CD4-positive, alpha-beta T cell treated with Interleukin-21 for 1 hour (primary cell): Measurements from ENCODE around the gene FUT9.

Source experiments
- DNase-seq: peaks from one replicate; pipeline ENCODE4 v3.0.0-alpha.2; 2020

The FUT9 gene

DNA sequence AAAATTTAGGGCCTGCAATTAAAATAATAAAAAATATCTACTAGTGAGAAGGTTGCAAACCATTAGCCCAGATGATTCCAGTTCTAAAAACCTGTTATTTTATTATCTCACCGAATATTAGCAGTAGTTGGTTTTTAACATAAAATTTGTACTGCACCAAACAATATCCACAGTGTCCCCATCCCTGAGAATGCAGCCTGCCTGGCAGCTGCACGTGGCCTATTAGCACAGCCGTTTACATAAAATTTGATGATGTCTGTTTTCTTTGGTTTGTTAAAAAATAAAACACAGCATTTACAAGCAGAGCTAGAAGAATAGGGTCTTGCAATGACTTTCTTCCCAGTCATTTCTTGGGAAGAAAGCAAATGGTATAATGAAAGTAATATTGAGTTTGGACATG is 58.2 kb downstream of the FUT9 start:
- no peak for DNase-seq

DNA sequence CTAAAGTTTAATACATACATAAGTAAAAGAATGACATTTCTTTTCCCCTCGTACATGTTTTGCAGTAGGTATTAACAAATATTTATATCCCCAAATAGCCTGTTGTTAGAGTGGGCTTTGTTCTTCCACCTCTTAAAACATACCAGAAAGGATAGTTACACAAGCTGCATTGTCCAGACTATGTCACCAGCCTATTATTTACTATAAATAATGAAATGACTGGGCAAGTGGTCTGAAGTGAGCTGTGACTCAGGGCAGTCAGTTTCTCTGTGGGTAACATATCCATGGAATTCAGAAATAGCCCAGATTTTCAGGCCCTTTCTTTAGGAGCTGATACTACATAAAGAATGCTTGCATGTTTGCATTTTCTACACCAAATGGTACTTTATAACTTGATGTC is 60.1 kb downstream of the FUT9 start:
- no peak for DNase-seq

DNA sequence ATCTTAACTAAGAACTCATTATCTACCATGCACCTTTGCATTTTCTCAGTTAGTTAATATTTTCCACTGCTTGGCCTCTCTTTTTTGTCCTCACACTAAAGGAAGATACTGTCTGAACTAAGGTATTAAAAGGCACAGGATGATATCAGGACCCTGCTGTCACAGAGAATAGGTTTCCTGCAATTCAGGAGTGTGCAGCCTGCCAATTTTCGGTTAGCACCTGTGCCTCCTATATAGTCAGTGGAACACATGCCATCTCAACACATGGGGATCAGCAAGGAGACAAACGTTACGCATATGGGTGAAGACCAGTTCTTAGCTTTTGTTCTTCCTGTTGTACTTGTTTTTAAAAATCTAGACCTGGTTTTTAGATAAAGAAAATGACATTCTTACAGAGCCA is 71.0 kb downstream of the FUT9 start:
- DNase-seq: no peak

DNA sequence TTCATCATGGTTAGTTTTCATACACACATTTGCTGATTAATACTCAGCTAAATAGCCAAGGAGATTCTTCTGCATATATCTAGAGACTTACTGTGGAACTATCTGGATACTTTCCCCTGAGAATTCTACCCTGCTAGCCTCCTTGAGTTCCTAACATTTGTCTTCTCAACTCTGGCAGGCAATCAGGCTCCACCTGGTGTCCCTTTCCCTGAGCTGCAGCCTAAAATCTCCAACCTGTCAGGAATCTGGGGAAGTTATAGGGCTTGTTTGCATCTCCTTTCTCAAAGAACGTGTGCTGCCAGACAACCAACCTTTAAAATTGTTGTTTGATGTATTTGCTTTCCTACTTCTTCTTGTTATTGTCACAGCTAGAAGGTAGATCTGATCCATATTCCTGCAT is 73.4 kb downstream of the FUT9 start:
- no peak for DNase-seq

DNA sequence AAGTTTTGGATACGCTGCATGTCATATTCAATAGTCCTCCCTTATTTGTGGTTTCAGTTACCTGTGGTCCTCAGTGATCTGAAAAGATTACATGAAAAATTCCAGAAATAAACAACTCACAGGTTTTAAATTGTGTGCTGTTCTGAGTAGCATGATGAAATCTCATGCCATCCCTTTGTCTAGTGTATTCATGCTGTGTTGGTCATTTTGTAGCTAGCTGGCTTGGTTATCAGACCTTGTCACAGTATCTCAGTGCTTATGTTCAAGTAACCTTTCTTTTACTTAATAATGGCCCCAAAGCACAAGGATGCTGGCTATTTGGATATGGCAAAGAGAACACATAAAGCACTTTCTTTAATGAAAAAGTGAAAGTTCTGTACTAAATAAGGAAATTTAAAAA is 78.3 kb downstream of the FUT9 start:
- DNase-seq: no peak

DNA sequence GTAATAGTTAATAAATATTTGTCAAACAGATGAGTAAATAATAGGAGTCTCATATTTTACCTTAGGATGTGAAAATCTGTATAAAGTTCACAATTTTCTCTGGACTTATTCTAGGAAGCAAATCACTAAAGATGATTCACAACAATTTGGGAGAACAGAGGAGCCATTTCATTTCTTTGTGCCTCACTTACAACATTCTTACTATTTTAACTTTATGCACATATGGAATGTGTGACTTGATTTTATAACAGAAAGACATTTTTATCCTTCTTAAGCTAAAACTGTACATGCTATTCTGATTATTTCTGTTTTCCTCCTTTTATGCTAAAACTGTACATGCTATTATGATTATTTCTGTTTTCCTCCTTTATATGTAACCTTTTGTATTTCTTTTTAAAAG is 83.3 kb downstream of the FUT9 start:
- DNase-seq: no peak

DNA sequence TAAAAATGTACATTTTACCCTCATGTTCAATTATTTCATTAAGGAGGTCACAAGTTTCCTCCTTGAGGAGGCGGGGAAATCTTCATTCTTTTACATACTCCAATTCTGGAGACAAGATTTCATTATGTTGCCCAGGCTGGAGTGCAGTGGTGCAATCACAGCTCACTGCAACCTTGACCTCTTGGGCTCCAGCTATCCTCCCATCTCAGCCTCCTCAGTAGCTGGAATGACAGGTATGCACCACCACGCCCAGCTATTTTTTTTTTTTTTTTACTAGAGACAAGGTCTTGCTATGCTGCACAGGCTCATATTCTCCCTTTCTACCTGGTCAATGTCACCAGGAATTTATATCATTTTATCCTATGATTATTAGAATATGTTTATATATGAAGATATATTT is 85.8 kb downstream of the FUT9 start:
- DNase-seq: no peak

DNA sequence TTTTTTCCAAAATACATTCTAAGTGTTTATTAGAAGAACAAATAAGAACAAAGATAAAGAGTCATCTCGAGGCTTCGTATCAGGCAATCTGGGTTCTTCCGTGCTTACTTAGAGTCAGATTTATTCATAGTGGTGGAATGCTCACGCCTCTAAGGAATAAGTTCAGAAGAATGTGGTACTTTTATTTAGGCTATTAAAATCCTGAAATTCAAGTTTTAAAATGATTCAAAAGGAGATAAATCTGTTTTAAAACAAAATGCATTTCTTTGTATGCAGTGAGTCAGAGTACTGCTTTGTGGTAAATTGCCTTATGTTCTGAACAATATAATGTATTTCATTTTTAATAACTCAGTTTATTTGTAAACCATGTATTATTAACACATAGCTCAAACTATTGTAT is 89.1 kb downstream of the FUT9 start:
- DNase-seq: no peak

DNA sequence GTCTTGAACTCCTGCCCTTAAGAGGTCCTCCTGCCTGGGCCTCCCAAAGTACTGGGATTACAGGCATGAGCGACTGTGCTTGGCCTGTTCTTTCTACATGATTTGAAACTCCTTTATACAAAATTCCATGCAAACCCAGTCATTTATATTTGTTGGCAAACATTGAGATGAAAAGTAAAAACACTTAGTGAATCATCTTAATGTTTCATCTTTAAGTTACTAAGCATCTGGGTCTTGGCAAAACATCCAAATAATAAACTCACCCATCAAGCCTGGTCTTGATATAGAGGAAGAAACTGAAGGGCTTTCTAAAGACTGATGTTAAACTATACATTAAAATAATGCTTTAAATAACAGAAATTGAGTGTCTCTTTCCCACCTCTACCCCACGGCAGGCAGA is 95.1 kb downstream of the FUT9 start:
- no peak for DNase-seq

DNA sequence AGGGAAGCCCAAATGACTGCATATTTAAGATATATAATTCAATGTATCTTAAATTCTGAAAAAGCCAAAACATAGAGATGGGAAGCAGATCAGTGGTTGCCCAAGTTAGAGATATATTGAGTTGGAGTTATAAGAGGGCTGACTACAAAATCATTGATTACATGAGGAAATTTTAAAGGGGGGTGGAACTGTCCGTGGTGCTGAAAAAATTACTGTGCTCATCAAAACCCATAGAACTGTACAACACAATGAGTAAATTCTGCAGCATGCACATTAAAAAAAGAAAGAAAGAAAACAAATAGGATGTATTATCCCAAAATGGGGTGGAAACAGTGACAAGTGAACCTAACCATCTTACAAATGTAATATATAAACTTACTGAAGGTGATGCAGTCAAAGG is 100.9 kb downstream of the FUT9 start:
- no peak for DNase-seq

DNA sequence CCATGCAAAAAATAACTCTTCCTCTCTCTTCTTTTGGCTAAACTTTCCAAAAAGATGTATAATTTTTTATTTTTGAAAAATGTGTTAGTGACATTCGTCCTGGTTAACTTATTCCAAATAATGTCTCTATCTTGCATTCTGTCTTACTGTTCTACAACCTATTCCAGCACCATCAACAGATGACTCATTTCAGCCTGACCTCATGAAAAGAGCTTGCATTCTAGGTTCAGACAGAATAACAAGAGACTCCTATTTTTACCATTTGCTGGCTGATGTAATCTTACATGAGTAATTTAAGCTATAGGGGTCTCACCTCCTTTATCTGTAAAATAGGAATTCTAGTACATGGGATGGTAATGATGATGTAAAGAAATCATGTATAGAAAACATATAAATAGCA is 109.0 kb downstream of the FUT9 start:
- no peak for DNase-seq

DNA sequence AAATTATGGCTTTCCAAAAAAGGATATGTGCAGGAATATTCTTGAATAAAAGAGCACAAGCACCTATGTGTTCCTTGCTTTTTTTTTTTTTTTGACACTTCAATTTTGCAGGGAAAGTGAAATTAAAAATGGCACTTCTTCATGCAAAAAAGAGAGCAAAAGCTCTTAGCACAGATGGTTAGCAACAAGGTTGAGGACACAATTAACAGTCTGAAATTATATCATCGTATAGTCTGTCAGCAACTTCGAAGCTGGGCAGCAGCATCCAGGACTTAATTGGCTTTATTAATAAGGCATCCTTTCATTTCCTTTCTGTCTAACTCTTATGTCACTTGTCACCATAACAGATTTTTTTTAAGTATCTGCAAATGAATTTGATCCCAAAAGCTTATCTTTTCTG is 122.6 kb downstream of the FUT9 start:
- DNase-seq: no peak

DNA sequence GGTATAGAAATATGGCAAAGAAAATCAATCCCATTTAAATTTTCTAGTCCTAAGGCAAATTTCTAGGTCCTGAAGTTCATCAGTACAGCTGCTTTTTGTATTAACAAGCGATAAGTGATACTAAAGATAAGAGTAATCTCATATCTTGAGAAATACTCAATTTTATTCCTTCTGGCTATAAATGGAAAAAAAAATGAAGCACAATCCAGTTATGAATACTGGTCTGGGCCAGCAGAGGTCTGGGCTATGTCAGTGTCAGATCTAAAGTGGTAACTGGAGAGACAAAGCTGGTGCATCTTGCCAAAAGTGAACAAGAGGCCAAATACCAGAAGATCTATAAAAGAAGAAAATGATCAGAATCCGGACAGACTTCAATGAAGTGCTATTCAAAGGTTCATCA is 126.4 kb downstream of the FUT9 start:
- no peak for DNase-seq

DNA sequence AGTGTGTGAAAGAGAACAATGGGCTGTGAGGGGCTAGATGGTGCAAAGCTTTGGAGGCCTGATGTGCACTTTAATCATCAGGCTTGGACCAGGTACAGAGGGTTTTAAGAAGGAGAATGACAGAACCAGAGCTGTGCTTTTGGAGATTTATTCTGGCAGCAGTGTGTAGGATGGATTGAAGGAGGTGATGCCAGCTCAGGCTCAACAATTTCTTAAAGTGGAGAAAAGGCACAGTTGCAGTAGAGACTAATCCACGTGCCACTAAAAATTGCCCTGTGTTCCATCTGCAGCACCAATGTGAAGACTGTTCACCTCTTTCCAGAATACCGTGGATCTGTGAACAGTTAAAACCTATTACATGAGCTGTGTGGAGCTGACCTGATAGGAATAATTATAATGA is 134.7 kb downstream of the FUT9 start:
- DNase-seq: no peak

DNA sequence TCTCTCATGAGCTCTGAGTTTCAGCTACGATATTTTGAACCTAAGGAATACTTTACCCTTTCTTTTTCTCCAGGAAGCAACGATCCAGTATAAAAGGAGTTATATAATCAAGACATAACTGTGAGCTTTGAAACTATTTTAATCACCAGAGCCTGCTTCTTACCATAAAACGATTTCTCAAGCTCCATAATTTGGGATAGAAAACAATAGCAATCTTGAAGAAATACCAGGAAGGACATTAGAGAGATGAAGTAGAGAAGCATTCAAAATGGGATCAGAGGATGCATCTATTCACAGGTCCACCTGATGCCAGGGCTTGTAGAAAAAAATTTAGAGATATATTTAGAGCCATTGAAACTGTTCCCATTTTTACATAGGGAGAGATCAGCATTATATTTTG is 135.9 kb downstream of the FUT9 start:
- DNase-seq: no peak

DNA sequence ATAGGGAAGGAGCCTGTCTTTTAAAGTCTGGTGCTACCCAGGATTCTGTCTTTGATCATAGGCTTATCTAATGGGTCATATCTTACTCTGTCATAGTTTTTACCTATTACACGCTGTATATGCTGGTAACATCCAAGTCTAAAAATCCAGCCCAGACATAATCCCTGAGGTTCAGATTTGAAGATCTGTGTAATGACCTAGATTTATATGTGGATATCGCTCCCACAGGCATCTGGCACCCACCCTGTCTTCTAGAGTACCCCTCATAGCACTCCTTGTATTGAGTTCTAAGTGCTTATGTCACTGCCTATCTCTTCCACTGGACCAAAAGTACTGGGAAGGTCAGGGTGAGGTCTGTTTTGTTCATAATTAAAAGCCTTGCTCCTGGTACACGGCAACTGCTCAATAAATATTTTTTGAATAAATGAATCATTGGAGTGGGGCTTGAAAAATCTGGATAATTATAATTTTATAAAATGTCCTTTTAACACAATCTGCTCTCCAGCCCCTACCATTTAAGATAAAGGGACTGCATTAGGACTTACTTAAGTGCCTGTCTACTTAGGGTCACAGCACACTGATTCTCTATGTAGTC is 136.4 kb downstream of the FUT9 start:
- DNase-seq: no peak

DNA sequence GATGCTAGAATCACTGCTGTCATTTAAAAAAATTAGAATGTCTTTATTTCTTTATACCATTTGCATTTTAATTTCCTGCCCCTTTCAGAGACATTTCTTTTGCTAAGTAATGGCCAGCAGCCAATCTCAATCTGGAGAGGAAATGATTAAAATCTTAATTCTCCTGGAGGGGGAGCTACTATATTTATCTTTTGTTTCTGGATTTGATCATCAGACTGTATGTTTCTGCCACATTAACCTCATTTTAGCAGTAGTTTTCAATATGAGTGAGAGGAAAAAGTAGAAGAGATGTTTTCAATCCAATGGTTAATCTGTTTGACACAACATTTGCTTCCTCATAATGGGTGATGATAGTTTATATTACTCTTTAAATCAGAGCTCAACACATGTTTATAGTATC is 138.0 kb downstream of the FUT9 start:
- no peak for DNase-seq

DNA sequence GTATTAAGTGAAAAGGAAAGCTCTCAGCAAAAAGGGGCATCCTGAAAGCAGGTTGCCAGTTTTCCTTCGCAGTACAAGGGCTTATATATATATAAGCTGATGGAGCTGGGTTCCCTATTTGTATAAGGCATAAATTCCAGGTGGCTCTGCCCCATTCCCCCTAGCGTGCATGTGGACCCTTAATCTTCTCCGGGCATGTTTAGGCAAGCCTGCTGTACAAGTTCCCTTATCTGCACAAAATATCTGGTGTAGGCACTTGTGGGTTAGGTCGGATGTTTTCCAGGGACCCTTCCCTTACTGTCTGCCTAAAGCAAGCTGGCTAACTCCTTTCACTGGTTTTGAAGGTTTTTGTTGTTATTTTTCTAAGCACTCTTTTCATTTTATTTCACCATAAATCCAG is 140.7 kb downstream of the FUT9 start:
- DNase-seq: no peak

DNA sequence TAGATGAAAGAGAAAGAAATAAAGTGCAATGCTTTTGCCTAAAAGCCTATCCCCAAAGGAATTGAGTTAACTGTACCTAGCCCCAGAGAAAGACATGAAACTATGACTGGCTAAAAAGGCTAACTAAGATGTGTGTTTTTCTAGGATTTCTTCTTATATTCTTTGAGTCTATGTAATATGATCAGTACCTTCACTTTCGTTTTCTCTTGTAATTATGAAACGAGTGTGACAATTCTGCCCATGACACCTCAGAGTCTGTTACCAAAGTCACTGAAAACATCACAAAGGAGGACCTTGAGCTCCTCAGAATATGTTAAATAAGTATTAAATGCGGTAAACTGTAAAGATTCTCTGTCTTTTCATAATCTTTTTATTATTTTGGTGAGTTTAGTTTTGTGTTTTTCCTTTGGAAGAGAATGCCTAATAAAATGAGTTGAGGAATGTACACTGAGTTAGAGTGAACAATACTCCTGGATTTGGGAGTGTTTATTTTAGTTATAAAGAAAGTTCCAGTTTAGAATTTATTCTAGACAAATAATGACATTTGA is 141.3 kb downstream of the FUT9 start:
- peak; percentile 15 for DNase-seq

DNA sequence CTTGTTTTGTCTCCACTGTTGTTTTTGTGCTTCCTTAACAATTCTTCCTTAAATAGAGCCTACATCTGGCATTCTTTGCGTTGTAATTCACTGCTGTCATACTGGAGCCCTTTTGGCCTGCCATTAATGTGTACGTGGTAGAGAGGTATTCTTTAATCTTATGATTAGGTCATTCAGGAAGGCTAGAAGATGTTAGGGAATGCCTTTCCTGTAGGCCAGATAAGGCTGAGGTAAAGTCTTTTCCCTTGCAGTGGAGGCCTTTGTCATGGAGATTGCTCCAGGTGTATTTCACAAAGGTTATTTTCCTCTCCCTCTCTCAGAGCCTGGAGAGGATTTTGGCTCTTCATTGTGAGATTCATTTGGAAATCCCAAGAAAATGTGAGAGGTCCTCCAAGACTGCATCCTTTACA is 146.9 kb downstream of the FUT9 start:
- DNase-seq: no peak

DNA sequence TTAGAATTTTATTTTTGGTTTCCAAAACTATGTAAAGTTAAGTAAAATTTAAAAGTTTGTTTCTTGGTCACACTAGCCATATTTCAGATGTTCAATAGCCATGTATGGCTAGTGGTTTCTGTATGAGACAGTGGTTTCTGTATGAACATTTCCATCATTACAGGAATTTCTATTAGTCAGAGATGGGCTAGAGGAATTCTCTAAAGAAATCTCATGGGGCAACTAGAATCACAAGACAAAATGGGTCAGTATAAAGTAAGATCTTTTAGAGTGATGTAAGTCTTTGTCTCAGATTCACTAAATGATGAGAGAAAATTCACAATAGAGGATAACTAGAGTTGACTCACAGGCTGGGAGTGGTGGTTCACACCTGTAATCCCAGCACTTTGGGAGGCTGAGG is 149.0 kb downstream of the FUT9 start:
- DNase-seq: no peak

DNA sequence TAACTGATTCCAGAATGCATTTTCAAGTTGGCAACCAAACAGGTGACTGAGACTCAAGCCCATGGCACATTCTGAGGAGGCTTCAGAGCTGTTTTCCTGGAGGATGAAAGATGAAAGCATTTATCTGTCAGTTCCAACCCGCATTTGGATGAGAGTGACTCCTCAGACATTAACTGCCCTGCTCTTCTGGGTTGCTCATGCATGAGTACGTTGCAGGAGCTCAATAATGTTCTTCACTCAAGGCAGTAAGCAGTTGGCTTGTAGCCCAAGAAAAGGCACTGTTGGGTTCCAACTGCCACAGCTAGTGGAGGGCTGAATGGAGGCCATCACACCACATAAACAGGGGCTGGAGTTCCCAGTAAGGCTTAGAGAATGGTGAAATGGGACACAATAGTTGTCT is 155.3 kb downstream of the FUT9 start:
- DNase-seq: no peak

DNA sequence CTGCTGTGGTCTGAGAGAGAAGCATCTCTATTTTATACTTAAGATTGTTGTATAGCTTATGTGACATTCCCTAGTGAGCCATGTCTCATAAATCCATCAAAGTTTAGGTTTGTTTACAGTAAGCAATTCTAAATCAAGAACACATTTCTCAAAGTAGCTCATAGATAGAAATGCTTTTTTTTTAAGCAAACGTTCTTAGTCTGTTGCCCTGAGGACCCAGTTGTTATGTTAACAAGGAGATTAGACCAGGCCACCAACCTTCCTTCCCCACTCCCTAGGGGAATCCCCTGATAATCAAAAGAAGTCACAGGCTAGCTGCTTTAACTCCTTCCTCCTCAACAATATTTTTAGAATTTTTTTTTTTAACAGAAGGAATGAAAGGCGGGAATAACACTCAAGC is 169.0 kb downstream of the FUT9 start:
- no peak for DNase-seq

DNA sequence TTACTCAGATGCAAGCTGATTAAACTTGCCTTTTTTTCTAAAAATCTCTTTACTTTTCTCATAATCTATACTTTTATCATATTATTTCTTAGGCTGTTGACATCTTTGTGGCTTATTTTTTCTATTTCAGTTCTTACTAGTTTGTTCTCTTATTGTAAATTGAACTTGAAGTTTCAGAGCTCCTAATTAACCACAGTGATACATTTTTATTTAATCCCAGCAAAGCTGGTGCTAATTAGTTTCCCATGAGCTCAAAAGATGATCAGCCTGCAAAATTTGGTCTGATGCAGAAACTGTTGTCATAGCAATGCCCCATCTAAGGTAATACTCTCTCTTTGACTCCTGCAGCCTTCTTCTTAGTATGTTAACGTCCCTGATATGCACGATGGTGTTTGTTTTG is 170.3 kb downstream of the FUT9 start:
- DNase-seq: no peak

DNA sequence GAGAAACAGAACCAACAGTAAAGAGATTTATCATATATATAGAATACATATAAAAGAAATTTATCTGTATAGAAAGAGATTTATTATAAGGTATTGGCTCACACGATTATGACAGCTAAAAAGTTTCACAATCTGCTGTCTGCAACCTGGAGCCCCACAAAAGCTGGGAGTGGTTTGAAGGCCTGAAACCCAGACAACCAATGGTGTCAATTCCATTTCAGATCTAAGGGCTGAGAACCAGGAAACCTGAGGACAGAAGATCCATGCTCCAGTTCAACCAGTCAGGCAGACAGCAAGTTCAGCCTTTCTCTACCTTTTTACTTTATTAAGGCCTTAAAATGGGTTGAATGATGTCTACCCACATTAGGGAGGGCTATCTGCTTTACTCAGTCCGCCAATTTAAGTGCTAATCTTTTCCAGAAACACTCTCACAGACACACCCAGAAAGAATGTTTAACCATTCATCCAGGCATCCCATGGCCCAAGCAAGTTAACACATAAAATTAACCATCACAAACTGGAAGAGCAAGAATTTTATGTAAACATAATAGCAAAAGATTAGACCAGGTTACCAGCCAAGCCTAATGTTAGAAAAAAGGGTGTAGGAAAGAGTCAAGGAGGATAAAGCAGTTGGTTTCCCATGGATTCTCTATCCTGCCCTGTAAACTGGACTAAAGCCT is 170.9 kb downstream of the FUT9 start:
- no peak for DNase-seq
